IMR-90 (cell line): Measurements from ENCODE around the gene TIGD3. TPM values are rescaled to one million over a fixed set of nuclear protein-coding genes. Genes with fewer than 3 reads are reported as not detected.

Source experiments
- ATAC-seq: fragments of 200-7000 bp; cut with Tn5 transposase; 2 replicates; pipeline ENCODE4 v1.9.1; 2020; ENCODE audit warnings: low read depth, mild to moderate bottlenecking, moderate library complexity
- BruUV-seq: library from RNA; stranded (reverse); fragments of 400-500 nt; replicated peaks from 2 replicates; lab custom pipeline; 2021; lab: Mats Ljungman, UMichigan
- CTCF ChIA-PET: fragments of 300-600 bp; formaldehyde crosslinking; extraction: SDS; loops from one replicate; lab custom pipeline; 2021; ENCODE audit warnings: antibody characterized with exemption; lab: Yijun Ruan, JAX
- POLR2A ChIA-PET: fragments of 300-600 bp; sonication (Branson Sonifier 250); formaldehyde crosslinking; loops from one replicate; lab custom pipeline; 2022; ENCODE audit warnings: antibody characterized with exemption; ENCODE audit not compliant: unreplicated experiment; lab: Charles Lee
- DNase-seq: peaks from one replicate; pipeline ENCODE4 v3.0.0; 2013
- H2AFZ ChIP-seq: replicated peaks from 2 replicates; pipeline ENCODE3; 2013; ENCODE audit warnings: low read length, mild to moderate bottlenecking; ENCODE audit not compliant: poor library complexity
- H2AK5ac ChIP-seq: 2 replicates; pipeline ENCODE4 v1.6.1; 2013; ENCODE audit warnings: low read depth, low read length, inconsistent platforms
- H2AK9ac ChIP-seq: replicated peaks from 2 replicates; pipeline ENCODE3; 2013; ENCODE audit warnings: mild to moderate bottlenecking, low read depth, low read length, moderate library complexity; ENCODE audit not compliant: poor library complexity
- H2BK120ac ChIP-seq: 2 replicates; pipeline ENCODE4 v1.6.1; 2013; ENCODE audit warnings: low read depth, low read length, inconsistent platforms
- H2BK15ac ChIP-seq: 3 replicates; pipeline ENCODE4 v1.6.1; 2013; ENCODE audit warnings: low read depth, low read length, inconsistent platforms
- H2BK20ac ChIP-seq: 2 replicates; pipeline ENCODE4 v1.6.1; 2013; ENCODE audit warnings: low read depth, mild to moderate bottlenecking, inconsistent platforms, low read length, moderate library complexity
- H2BK5ac ChIP-seq: 2 replicates; pipeline ENCODE4 v1.6.1; 2013; ENCODE audit warnings: mild to moderate bottlenecking, low read depth, low read length, inconsistent platforms; ENCODE audit not compliant: poor library complexity, severe bottlenecking
- H3K14ac ChIP-seq: replicated peaks from 2 replicates; pipeline ENCODE4 v1.6.1; 2013; ENCODE audit warnings: low read depth, low read length, inconsistent platforms
- H3K18ac ChIP-seq: 2 replicates; pipeline ENCODE4 v1.6.1; 2013; ENCODE audit warnings: low read depth, low read length, control low read depth
- H3K23ac ChIP-seq: 2 replicates; pipeline ENCODE4 v1.6.1; 2013; ENCODE audit warnings: low read depth, low read length, inconsistent platforms
- H3K27ac ChIP-seq: 2 replicates; pipeline ENCODE4 v1.5.1; 2013; ENCODE audit warnings: mild to moderate bottlenecking, control low read depth, low read length; ENCODE audit not compliant: insufficient read depth
- H3K27me3 ChIP-seq: 2 replicates; pipeline ENCODE4 v1.6.1; 2013; ENCODE audit warnings: low read length; ENCODE audit not compliant: control insufficient read depth, insufficient read depth
- H3K36me3 ChIP-seq: 2 replicates; pipeline ENCODE4 v1.6.1; 2013; ENCODE audit warnings: low read length, mixed read lengths; ENCODE audit not compliant: control insufficient read depth, insufficient read depth
- H3K4ac ChIP-seq: 2 replicates; pipeline ENCODE4 v1.6.1; 2013; ENCODE audit warnings: low read depth, low read length, inconsistent platforms
- H3K4me1 ChIP-seq: 2 replicates; pipeline ENCODE4 v1.6.1; 2013; ENCODE audit warnings: low read length, mixed read lengths; ENCODE audit not compliant: control insufficient read depth, insufficient read depth
- H3K4me2 ChIP-seq: 2 replicates; pipeline ENCODE4 v1.6.1; 2013; ENCODE audit warnings: low read depth, mild to moderate bottlenecking, control low read depth, low read length, moderate library complexity
- H3K4me3 ChIP-seq: 2 replicates; pipeline ENCODE4 v1.5.1; 2013; ENCODE audit warnings: low read depth, mild to moderate bottlenecking, control low read depth, low read length, moderate library complexity; ENCODE audit not compliant: insufficient read depth
- H3K56ac ChIP-seq: 2 replicates; pipeline ENCODE4 v1.6.1; 2013; ENCODE audit warnings: low read length, inconsistent platforms; ENCODE audit not compliant: insufficient read depth; ENCODE audit errors: extremely low read depth
- H3K79me1 ChIP-seq, 2 experiments: 2 replicates each; pipeline ENCODE4 v1.6.1; 2013; ENCODE audit warnings: low read length in 2 of 2, inconsistent platforms in 1 of 2, low read depth in 1 of 2
- H3K9ac ChIP-seq: 2 replicates; pipeline ENCODE4 v1.6.1; 2013; ENCODE audit warnings: low read depth, low read length, control low read depth
- H3K9me1 ChIP-seq: 2 replicates; pipeline ENCODE4 v1.6.1; 2013; ENCODE audit warnings: low read length, inconsistent platforms; ENCODE audit not compliant: insufficient read depth
- H3K9me3 ChIP-seq: 2 replicates; pipeline ENCODE4 v1.6.1; 2013; ENCODE audit warnings: low read length; ENCODE audit not compliant: control insufficient read depth, insufficient read depth
- H4K20me1 ChIP-seq: 2 replicates; pipeline ENCODE4 v1.6.1; 2013; ENCODE audit warnings: low read length, inconsistent platforms; ENCODE audit not compliant: insufficient read depth
- H4K5ac ChIP-seq: 2 replicates; pipeline ENCODE4 v1.6.1; 2013; ENCODE audit warnings: mild to moderate bottlenecking, low read depth, low read length, control low read depth
- H4K8ac ChIP-seq, 2 experiments: 2 replicates each; pipeline ENCODE4 v1.6.1; 2013; ENCODE audit warnings: low read depth in 2 of 2, low read length in 2 of 2, control low read depth in 1 of 2, inconsistent platforms in 1 of 2
- H4K91ac ChIP-seq: 2 replicates; pipeline ENCODE4 v1.6.1; 2013; ENCODE audit warnings: low read depth, low read length, inconsistent platforms; ENCODE audit not compliant: insufficient read depth
- BHLHE40 ChIP-seq: fragments of 150-350 bp; IDR thresholded peaks from 2 replicates; pipeline ENCODE4 v1.6.1; 2016; ENCODE audit warnings: mild to moderate bottlenecking, low read depth, low read length
- CEBPB ChIP-seq: IDR thresholded peaks from 2 replicates; pipeline ENCODE4 v1.6.1; 2012; ENCODE audit warnings: low read depth, low read length, improper control_type of control experiment
- MAFK ChIP-seq: IDR thresholded peaks from 2 replicates; pipeline ENCODE4 v1.6.1; 2012; ENCODE audit warnings: low read depth, low read length, improper control_type of control experiment
- MAZ ChIP-seq: IDR thresholded peaks from 2 replicates; pipeline ENCODE4 v1.6.1; 2012; ENCODE audit warnings: low read depth, mild to moderate bottlenecking, low read length, improper control_type of control experiment, moderate library complexity, borderline replicate concordance
- MXI1 ChIP-seq: IDR thresholded peaks from 2 replicates; pipeline ENCODE4 v1.6.1; 2012; ENCODE audit warnings: low read depth, mild to moderate bottlenecking, low read length, moderate library complexity, borderline replicate concordance
- RAD21 ChIP-seq: IDR thresholded peaks from 2 replicates; pipeline ENCODE4 v1.6.1; 2012; ENCODE audit warnings: low read length, improper control_type of control experiment
- RCOR1 ChIP-seq: IDR thresholded peaks from 2 replicates; pipeline ENCODE4 v1.6.1; 2012; ENCODE audit warnings: mild to moderate bottlenecking, low read length, improper control_type of control experiment; ENCODE audit not compliant: insufficient replicate concordance
- RFX5 ChIP-seq: IDR thresholded peaks from 2 replicates; pipeline ENCODE4 v1.8.0; 2012; ENCODE audit warnings: low read depth, mild to moderate bottlenecking, low read length, moderate library complexity
- SMC3 ChIP-seq: fragments of 150-350 bp; IDR thresholded peaks from 2 replicates; pipeline ENCODE4 v1.6.1; 2016; ENCODE audit warnings: low read depth, mild to moderate bottlenecking, antibody characterized with exemption, low read length, moderate library complexity
- WGBS, 2 experiments: methylation state at CpG; one replicate each; pipeline versions ENCODE4 v1.1.5 to v1.1.7; 2013; ENCODE audit warnings: missing lambda C conversion rate in 2 of 2; ENCODE audit not compliant: insufficient read length in 1 of 2; ENCODE audit errors: extremely low coverage in 2 of 2; 5-methylcytosine and 5-hydroxymethylcytosine counted together
- dilution Hi-C: fragments of 300-500 bp; cut with HindIII; formaldehyde crosslinking; loops from one replicate; pipeline ENCODE4 v1.14.3; 2018; ENCODE audit warnings: low sequenced_read_pairs; ENCODE audit not compliant: unreplicated experiment
- in situ Hi-C: fragments of 300-500 bp; cut with MboI; formaldehyde crosslinking; loops from 3 replicates; pipeline ENCODE4 v1.14.3; 2019; ENCODE audit warnings: low sequenced_read_pairs, inconsistent platforms, mixed read lengths
- intact Hi-C: fragments of 100-400 bp; cut with micrococcal nuclease; formaldehyde crosslinking; loops from 2 replicates; pipeline ENCODE4 v1.10.0; 2022
- polyA plus RNA-seq, 3 experiments: library from polyadenylated mRNA; depleted of rRNA; stranded (reverse); fragments of >200 nt; gene quantifications; 2 replicates each; pipeline ENCODE4 v1.2.3, GENCODE V29; 2012; ENCODE audit warnings: low replicate concordance in 1 of 3
- total RNA-seq: library from RNA; depleted of rRNA; stranded (reverse); fragments of >200 nt; gene quantifications from 2 replicates; pipeline ENCODE4 v1.2.3, GENCODE V29; 2012
- TF ChIP-seq, protein P1 (sequence below): conservative IDR thresholded peaks from 2 replicates; pipeline ENCODE4 v1.5.1; 2012; ENCODE audit warnings: mild to moderate bottlenecking, low read depth, low read length, improper control_type of control experiment
- TF ChIP-seq, protein P2 (sequence below): fragments of 150-350 bp; IDR thresholded peaks from 2 replicates; pipeline ENCODE4 v1.6.1; 2016; ENCODE audit warnings: low read depth, mild to moderate bottlenecking, low read length, moderate library complexity, borderline replicate concordance

Gene TIGD3
- total and polyA plus RNA-seq, 2 of the 4 experiments (the other 2 are of a cell fraction): 0.12 TPM; not detected in 1

DNA sequence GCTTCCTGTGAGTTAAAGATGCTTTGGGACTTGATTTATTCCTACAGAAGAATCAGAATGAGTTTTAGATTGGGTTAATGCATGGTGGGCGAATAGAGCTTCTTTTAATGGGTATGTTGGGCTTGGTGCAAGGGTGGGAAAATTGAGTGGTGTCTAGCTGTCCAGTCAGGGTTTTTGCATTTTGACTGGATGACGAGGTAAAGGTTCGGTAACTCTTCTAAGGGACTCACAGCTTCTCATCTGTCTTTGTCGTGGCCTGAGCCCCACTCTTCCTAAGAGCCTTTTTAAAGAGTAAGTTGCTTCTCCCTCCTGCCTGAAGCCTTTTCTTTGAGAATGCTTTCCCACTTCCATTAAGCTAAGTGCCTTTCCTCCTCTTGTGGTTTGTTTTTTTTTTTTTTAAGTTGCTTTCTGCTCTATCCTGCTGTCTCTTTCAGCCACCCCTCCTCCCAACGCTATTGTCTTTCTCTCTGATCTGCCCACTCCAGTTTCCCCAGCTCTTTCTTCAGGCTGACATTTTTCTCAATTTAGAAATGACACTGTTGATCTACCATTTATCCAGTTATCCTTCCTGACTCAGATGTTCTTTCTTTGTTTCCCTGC is 19.8 kb upstream of the TIGD3 start:
- Histone ChIP-seq H3K4ac (peak overlapping the region; percentile 59; the same call in 1 of the 2 replicates), H2BK120ac (no peak overlapping the region), H2BK15ac (no peak overlapping the region), H3K56ac (peak overlapping the region; percentile 19; the same call in 1 of the 2 replicates), H4K91ac (no peak overlapping the region), H3K4me2 (peak overlapping the region; percentile 100), H3K4me3 (peak overlapping the region; percentile 82), H2BK20ac (no peak overlapping the region), H3K23ac (peak overlapping the region; percentile 82), H2AK5ac (peak overlapping the region; percentile 6; the same call in 1 of the 2 replicates), H3K4me1 (peaks cover 2% of the 10 kb centered on the region; the same call in 1 of the 2 replicates), H2AK9ac (peak overlapping the region; percentile 94), H3K36me3 (peaks cover 9% of the 10 kb centered on the region), H3K9ac (peak overlapping the region; percentile 98), H4K5ac (no peak overlapping the region), H3K27me3 (no peaks in the 10 kb centered on the region), H2AFZ (no peak overlapping the region), H4K8ac (no peak overlapping the region), H3K18ac (no peak overlapping the region), H3K9me1 (peaks cover 10% of the 10 kb centered on the region), H3K27ac (peak overlapping the region; percentile 24), H3K14ac (peak overlapping the region; percentile 69), H3K9me3 (no peaks in the 10 kb centered on the region), H4K20me1 (peaks cover 43% of the 10 kb centered on the region), H3K79me1 (peaks cover 11 to 38% of the 10 kb centered on the region in 2 experiments), H2BK5ac (peak overlapping the region; percentile 87)
- dilution Hi-C loops: no loop called here
- CTCF ChIA-PET: interaction anchor here (0.9 kb wide), 2 partner anchors 16 to 20 kb away, joined by 3 read pairs; no protein-coding TSS in a partner anchor
- intact Hi-C loops: no loop called here
- in situ Hi-C loops: no loop called here
- POLR2A ChIA-PET: interaction anchor here (0.6 to 0.9 kb wide), 3 partner anchors 19 to 164 kb away, joined by 3 to 4 read pairs (median 4); partner anchors contain the start of gene MALAT1
- DNase-seq (no peak), ATAC-seq (no peak)
- TF ChIP-seq, protein P1, sequence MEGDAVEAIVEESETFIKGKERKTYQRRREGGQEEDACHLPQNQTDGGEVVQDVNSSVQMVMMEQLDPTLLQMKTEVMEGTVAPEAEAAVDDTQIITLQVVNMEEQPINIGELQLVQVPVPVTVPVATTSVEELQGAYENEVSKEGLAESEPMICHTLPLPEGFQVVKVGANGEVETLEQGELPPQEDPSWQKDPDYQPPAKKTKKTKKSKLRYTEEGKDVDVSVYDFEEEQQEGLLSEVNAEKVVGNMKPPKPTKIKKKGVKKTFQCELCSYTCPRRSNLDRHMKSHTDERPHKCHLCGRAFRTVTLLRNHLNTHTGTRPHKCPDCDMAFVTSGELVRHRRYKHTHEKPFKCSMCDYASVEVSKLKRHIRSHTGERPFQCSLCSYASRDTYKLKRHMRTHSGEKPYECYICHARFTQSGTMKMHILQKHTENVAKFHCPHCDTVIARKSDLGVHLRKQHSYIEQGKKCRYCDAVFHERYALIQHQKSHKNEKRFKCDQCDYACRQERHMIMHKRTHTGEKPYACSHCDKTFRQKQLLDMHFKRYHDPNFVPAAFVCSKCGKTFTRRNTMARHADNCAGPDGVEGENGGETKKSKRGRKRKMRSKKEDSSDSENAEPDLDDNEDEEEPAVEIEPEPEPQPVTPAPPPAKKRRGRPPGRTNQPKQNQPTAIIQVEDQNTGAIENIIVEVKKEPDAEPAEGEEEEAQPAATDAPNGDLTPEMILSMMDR: no peak
- TF ChIP-seq MXI1 (no peak), RCOR1 (no peak), MAFK (no peak), SMC3 (no peak), BHLHE40 (no peak), MAZ (no peak), CEBPB (no peak), RFX5 (no peak), RAD21 (no peak)
- TF ChIP-seq, protein P2, sequence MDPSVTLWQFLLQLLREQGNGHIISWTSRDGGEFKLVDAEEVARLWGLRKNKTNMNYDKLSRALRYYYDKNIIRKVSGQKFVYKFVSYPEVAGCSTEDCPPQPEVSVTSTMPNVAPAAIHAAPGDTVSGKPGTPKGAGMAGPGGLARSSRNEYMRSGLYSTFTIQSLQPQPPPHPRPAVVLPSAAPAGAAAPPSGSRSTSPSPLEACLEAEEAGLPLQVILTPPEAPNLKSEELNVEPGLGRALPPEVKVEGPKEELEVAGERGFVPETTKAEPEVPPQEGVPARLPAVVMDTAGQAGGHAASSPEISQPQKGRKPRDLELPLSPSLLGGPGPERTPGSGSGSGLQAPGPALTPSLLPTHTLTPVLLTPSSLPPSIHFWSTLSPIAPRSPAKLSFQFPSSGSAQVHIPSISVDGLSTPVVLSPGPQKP: no peak
- no CpG with 5 or more reads among the region's 5 CpGs for WGBS, 2 experiments
- BruUV-seq: no TSS peak
